ENCODE data around the gene THSD7A. TPM values are rescaled to one million over a fixed set of nuclear protein-coding genes. Genes with fewer than 3 reads are reported as not detected.
"Not testable (repeated sequence)": the region's sequence is repeated elsewhere in the genome, so short reads cannot be mapped to it uniquely, and the experiment has no call there.

THSD7A gene
- total RNA-seq, 2 experiments from 2014 or later = not detected

DNA sequence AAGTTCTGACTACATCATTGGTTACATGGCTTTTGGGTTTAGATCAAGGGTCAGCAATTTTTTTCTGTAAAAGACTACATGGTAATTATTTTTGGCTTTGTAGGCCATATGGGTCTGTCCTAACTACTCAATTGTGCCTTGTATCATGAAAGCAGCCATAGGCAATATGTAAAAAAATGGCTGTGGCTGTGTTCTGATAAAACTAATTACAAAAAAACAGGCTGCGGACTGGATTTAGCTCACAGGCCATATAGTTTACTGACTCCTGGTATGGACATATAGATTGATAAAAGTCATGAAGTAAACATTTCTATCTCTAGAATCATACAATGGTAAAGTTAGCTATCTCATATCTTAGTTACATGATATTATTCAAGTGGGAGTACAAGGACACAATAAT is 375.4 kb downstream of the THSD7A start:
- CTCF ChIA-PET = interaction anchor here (0.5 kb wide), 1 partner anchor 34 kb away, joined by 4 read pairs; no protein-coding TSS in a partner anchor

DNA sequence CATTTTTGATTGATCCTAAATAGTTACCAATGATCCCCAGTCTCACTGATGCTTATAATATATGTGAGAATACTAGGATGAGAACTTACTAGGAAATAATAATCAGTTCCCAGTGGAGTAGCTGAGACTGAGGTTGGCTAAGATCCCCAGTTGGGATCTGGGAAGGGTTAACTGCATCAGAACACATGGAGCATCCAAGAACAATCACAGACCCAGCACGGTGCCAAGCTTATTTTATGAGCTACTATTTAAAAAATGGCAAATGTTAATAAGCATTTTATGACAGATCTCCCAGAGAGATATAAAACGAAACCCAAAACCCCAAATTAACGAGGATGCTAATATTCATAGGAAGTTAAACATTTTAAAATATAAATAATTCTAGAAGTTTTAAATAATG is 379.5 kb downstream of the THSD7A start:
- no peaks in the 10 kb centered on the region for H3K36me3 Mint-ChIP-seq (ENCODE audit: low read depth)
- ChIA-PET CTCF (no interaction called here), POLR2A (no interaction called here)
- no peaks in the 10 kb centered on the region for H3K27me3 Mint-ChIP-seq
- no peaks in the 10 kb centered on the region for H3K9me3 Mint-ChIP-seq (ENCODE audit: low read depth)
- H3K4me3 Mint-ChIP-seq = no peak overlapping the region
- ATAC-seq (no peak), DNase-seq (no peak)
- H3K4me1 Mint-ChIP-seq = no peaks in the 10 kb centered on the region
- intact Hi-C loops (cut with DNase I, micrococcal nuclease) = no loop called here
- H3K27ac Mint-ChIP-seq = no peak overlapping the region

More for the DNA sequence above, 375.4 kb downstream of the THSD7A start:
- intact Hi-C loops (cut with DNase I, micrococcal nuclease) = no loop called here
- H3K9me3 Mint-ChIP-seq (ENCODE audit: low read depth) = no peaks in the 10 kb centered on the region
- H3K27ac Mint-ChIP-seq = no peak overlapping the region
- no peaks in the 10 kb centered on the region for H3K4me1 Mint-ChIP-seq
- no peaks in the 10 kb centered on the region for H3K36me3 Mint-ChIP-seq (ENCODE audit: low read depth)
- no peak for DNase-seq
- no peak for ATAC-seq
- POLR2A ChIA-PET = no interaction called here
- no peaks in the 10 kb centered on the region for H3K27me3 Mint-ChIP-seq
- H3K4me3 Mint-ChIP-seq = no peak overlapping the region

GRCh38 chr7:11450281-11450680 is 381.7 kb downstream of the THSD7A start:
- ChIA-PET POLR2A (no interaction called here), CTCF (no interaction called here)
- no peaks in the 10 kb centered on the region for H3K4me1 Mint-ChIP-seq
- H3K27ac Mint-ChIP-seq = no peak overlapping the region
- ATAC-seq (no peak), DNase-seq (no peak)
- no peaks in the 10 kb centered on the region for H3K27me3 Mint-ChIP-seq
- no peaks in the 10 kb centered on the region for H3K9me3 Mint-ChIP-seq (ENCODE audit: low read depth)
- no peaks in the 10 kb centered on the region for H3K36me3 Mint-ChIP-seq (ENCODE audit: low read depth)
- no peak overlapping the region for H3K4me3 Mint-ChIP-seq
- intact Hi-C loops (cut with DNase I, micrococcal nuclease) = no loop called here

GRCh38 chr7:11449316-11449715 is 382.7 kb downstream of the THSD7A start:
- no peaks in the 10 kb centered on the region for H3K27me3 Mint-ChIP-seq
- no peaks in the 10 kb centered on the region for H3K9me3 Mint-ChIP-seq (ENCODE audit: low read depth)
- ChIA-PET POLR2A (no interaction called here), CTCF (no interaction called here)
- DNase-seq (no peak), ATAC-seq (no peak)
- no peaks in the 10 kb centered on the region for H3K36me3 Mint-ChIP-seq (ENCODE audit: low read depth)
- no peak overlapping the region for H3K27ac Mint-ChIP-seq
- no peaks in the 10 kb centered on the region for H3K4me1 Mint-ChIP-seq
- intact Hi-C loops (cut with DNase I, micrococcal nuclease) = no loop called here
- H3K4me3 Mint-ChIP-seq = no peak overlapping the region

DNA sequence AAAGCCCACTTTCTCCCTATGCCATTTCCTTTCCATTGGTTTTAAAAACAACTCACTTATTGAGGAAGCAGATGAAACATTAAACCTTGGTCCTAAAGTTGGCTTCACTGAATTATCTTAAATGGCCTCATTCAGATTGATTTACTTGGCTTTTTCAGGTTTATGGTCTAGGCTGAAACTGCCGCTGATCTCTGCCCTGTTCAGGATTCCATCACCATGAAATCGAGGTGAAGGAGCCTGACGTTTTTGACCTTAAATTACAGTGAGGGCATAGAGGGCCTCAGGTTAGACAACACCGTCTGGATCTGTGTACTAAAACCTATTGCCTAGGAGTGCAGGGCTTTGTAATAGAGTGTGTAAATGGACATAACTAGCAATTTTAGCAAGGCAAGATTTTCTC is 383.7 kb downstream of the THSD7A start:
- H3K27ac Mint-ChIP-seq = no peak overlapping the region
- ATAC-seq (no peak), DNase-seq (no peak)
- H3K4me1 Mint-ChIP-seq = no peaks in the 10 kb centered on the region
- CTCF ChIA-PET = no interaction called here
- no peaks in the 10 kb centered on the region for H3K9me3 Mint-ChIP-seq (ENCODE audit: low read depth)
- POLR2A ChIA-PET = no interaction called here
- no peaks in the 10 kb centered on the region for H3K36me3 Mint-ChIP-seq (ENCODE audit: low read depth)
- H3K4me3 Mint-ChIP-seq = no peak overlapping the region
- intact Hi-C loops (cut with DNase I, micrococcal nuclease) = no loop called here
- no peaks in the 10 kb centered on the region for H3K27me3 Mint-ChIP-seq

- DNase-seq (no peak), ATAC-seq (no peak)
- intact Hi-C loops (cut with DNase I, micrococcal nuclease) = no loop called here
- Mint-ChIP-seq H3K36me3 (ENCODE audit: low read depth) (no peaks in the 10 kb centered on the region), H3K4me3 (no peak overlapping the region), H3K27me3 (no peaks in the 10 kb centered on the region), H3K9me3 (ENCODE audit: low read depth) (no peaks in the 10 kb centered on the region), H3K4me1 (no peaks in the 10 kb centered on the region), H3K27ac (no peak overlapping the region)
- CTCF ChIA-PET = no interaction called here
- POLR2A ChIA-PET = no interaction called here
These were observed 384.9 kb downstream of the THSD7A start for GRCh38 chr7:11447106-11447505.

GRCh38 chr7:11443934-11444333 is 388.1 kb downstream of the THSD7A start:
- intact Hi-C loops (cut with DNase I, micrococcal nuclease); H3K9me3 Mint-ChIP-seq (ENCODE audit: low read depth); POLR2A ChIA-PET; ATAC-seq; H3K27me3 Mint-ChIP-seq; H3K36me3 Mint-ChIP-seq (ENCODE audit: low read depth); CTCF ChIA-PET; DNase-seq; H3K27ac Mint-ChIP-seq; H3K4me1 Mint-ChIP-seq; H3K4me3 Mint-ChIP-seq: not testable (repeated sequence)

GRCh38 chr7:11437994-11438393 is 394.0 kb downstream of the THSD7A start:
- Mint-ChIP-seq H3K27me3 (no peaks in the 10 kb centered on the region), H3K36me3 (ENCODE audit: low read depth) (no peaks in the 10 kb centered on the region), H3K4me1 (no peaks in the 10 kb centered on the region), H3K27ac (no peak overlapping the region), H3K9me3 (ENCODE audit: low read depth) (no peaks in the 10 kb centered on the region), H3K4me3 (no peak overlapping the region)
- DNase-seq (no peak), ATAC-seq (no peak)
- intact Hi-C loops (cut with DNase I, micrococcal nuclease) = no loop called here
- ChIA-PET POLR2A (no interaction called here), CTCF (no interaction called here)

- ChIA-PET POLR2A (no interaction called here), CTCF (no interaction called here)
- intact Hi-C loops (cut with DNase I, micrococcal nuclease) = no loop called here
- ATAC-seq = no peak
- Mint-ChIP-seq H3K36me3 (ENCODE audit: low read depth) (no peaks in the 10 kb centered on the region), H3K4me1 (no peaks in the 10 kb centered on the region), H3K27ac (no peak overlapping the region), H3K27me3 (no peaks in the 10 kb centered on the region), H3K9me3 (ENCODE audit: low read depth) (no peaks in the 10 kb centered on the region), H3K4me3 (no peak overlapping the region)
- DNase-seq = no peak
These were observed 395.0 kb downstream of the THSD7A start for GRCh38 chr7:11436773-11437524.

- ChIA-PET CTCF (no interaction called here), POLR2A (no interaction called here)
- no peak for ATAC-seq
- no peaks in the 10 kb centered on the region for H3K9me3 Mint-ChIP-seq (ENCODE audit: low read depth)
- no peaks in the 10 kb centered on the region for H3K36me3 Mint-ChIP-seq (ENCODE audit: low read depth)
- no peaks in the 10 kb centered on the region for H3K27me3 Mint-ChIP-seq
- no peak overlapping the region for H3K4me3 Mint-ChIP-seq
- intact Hi-C loops (cut with DNase I, micrococcal nuclease) = no loop called here
- no peak overlapping the region for H3K27ac Mint-ChIP-seq
- DNase-seq = no peak
- no peaks in the 10 kb centered on the region for H3K4me1 Mint-ChIP-seq
These were observed 395.7 kb downstream of the THSD7A start for GRCh38 chr7:11436316-11436715.

GRCh38 chr7:11434366-11434765 is 397.6 kb downstream of the THSD7A start:
- POLR2A ChIA-PET = no interaction called here
- no peak for ATAC-seq
- CTCF ChIA-PET = interaction anchor here (0.6 kb wide), 1 partner anchor 56 kb away, joined by 3 read pairs; no protein-coding TSS in a partner anchor
- H3K27me3 Mint-ChIP-seq = no peaks in the 10 kb centered on the region
- H3K4me1 Mint-ChIP-seq = no peaks in the 10 kb centered on the region
- DNase-seq = no peak
- no peak overlapping the region for H3K27ac Mint-ChIP-seq
- H3K9me3 Mint-ChIP-seq (ENCODE audit: low read depth) = no peaks in the 10 kb centered on the region
- intact Hi-C loops (cut with DNase I, micrococcal nuclease) = no loop called here
- no peak overlapping the region for H3K4me3 Mint-ChIP-seq
- no peaks in the 10 kb centered on the region for H3K36me3 Mint-ChIP-seq (ENCODE audit: low read depth)

- intact Hi-C loops (cut with DNase I, micrococcal nuclease) = no loop called here
- ChIA-PET CTCF (no interaction called here), POLR2A (no interaction called here)
- Mint-ChIP-seq H3K27me3 (no peaks in the 10 kb centered on the region), H3K4me3 (no peak overlapping the region), H3K9me3 (ENCODE audit: low read depth) (no peaks in the 10 kb centered on the region), H3K4me1 (no peaks in the 10 kb centered on the region), H3K36me3 (ENCODE audit: low read depth) (no peaks in the 10 kb centered on the region), H3K27ac (no peak overlapping the region)
- ATAC-seq = no peak
- no peak for DNase-seq
These were observed 401.2 kb downstream of the THSD7A start for GRCh38 chr7:11430841-11431240.

- Mint-ChIP-seq H3K4me3 (no peak overlapping the region), H3K27ac (no peak overlapping the region), H3K4me1 (no peaks in the 10 kb centered on the region), H3K27me3 (no peaks in the 10 kb centered on the region), H3K9me3 (ENCODE audit: low read depth) (no peaks in the 10 kb centered on the region), H3K36me3 (ENCODE audit: low read depth) (no peaks in the 10 kb centered on the region)
- intact Hi-C loops (cut with DNase I, micrococcal nuclease) = no loop called here
- ATAC-seq (no peak), DNase-seq (no peak)
- ChIA-PET CTCF (no interaction called here), POLR2A (no interaction called here)
These were observed 401.9 kb downstream of the THSD7A start for GRCh38 chr7:11430112-11430511.

Measured in activated CD4-positive, alpha-beta T cell treated with anti-CD3 and anti-CD28 coated beads for 36 hours (primary cell).